ENCODE data around the gene EFNB1.

The EFNB1 gene

GRCh38 chrX:68865300-68865699 lies 36.5 kb downstream of the EFNB1 start:
- DNase-seq (ENCODE audit: extremely low spot score): no peak
- ChIA-PET CTCF (interaction anchor here (0.6 kb wide), 1 partner anchor 28 kb away, joined by 3 read pairs; no protein-coding TSS in a partner anchor), POLR2A (no interaction called here)
- TF ChIP-seq NFRKB (IDR thresholded peaks at IDR 0.05) (no peak), HDGF (IDR thresholded peaks at IDR 0.05; ENCODE audit: borderline replicate concordance) (no peak), FOXK2 (IDR thresholded peaks at IDR 0.05) (no peak), SP1 (IDR thresholded peaks at IDR 0.05) (no peak), TARDBP (IDR thresholded peaks at IDR 0.05) (no peak), ELF4 (IDR thresholded peaks at IDR 0.05) (no peak), BHLHE40 (IDR thresholded peaks at IDR 0.05; ENCODE audit: borderline replicate concordance) (no peak), L3MBTL2 (conservative IDR thresholded peaks at IDR 0.05) (no peak), LEF1 (IDR thresholded peaks at IDR 0.05; ENCODE audit: borderline replicate concordance) (no peak), SUZ12 (IDR thresholded peaks at IDR 0.05) (no peak)
- TF ChIP-seq, protein P1, sequence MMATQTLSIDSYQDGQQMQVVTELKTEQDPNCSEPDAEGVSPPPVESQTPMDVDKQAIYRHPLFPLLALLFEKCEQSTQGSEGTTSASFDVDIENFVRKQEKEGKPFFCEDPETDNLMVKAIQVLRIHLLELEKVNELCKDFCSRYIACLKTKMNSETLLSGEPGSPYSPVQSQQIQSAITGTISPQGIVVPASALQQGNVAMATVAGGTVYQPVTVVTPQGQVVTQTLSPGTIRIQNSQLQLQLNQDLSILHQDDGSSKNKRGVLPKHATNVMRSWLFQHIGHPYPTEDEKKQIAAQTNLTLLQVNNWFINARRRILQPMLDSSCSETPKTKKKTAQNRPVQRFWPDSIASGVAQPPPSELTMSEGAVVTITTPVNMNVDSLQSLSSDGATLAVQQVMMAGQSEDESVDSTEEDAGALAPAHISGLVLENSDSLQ (IDR thresholded peaks at IDR 0.05): no peak

- TF ChIP-seq HDGF (IDR thresholded peaks at IDR 0.05; ENCODE audit: borderline replicate concordance): no peak
- TF ChIP-seq SP1 (IDR thresholded peaks at IDR 0.05): no peak
- TF ChIP-seq FOXK2 (IDR thresholded peaks at IDR 0.05): no peak
- ChIA-PET POLR2A (no interaction called here), CTCF (interaction anchor here (0.6 kb wide), 1 partner anchor 555 kb away, joined by 7 read pairs; no protein-coding TSS in a partner anchor)
- no peak for DNase-seq (ENCODE audit: extremely low spot score)
These were observed 37.1 kb downstream of the EFNB1 start for GRCh38 chrX:68865926-68866325.

DNA sequence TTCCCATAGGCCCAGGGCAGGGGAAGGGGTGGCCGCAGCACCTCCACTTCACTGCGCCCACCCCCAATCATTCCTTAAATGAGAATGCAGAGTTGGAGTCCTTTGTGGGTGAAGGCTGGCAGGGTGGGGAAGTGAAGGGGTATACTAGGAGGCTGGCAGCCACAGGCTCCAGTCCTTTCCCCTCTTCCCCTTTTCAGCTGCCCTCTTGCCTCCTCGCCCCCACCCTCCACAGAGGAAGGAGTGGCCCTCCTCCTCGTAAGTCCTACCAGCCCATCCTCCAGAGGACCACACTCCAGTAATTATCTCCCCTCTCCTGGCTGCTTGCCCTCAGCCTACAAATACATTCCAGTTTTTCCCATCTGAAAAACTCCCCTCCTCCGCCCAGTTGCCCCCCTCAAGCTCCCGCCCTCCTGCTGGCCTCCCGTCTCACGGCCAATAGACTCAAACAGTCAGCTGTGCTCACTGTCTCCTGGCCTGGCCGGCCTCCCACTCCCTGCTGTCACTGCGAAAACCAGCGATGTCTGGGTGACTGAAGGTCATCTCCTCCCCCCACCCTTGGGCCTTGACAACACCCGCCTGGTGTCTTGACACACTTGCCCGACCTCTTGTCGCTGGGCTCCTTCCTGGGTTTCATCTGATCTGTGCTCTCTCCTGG lies 38.8 kb downstream of the EFNB1 start:
- POLR2A ChIA-PET: no interaction called here
- no peak for TF ChIP-seq CTBP1 (IDR thresholded peaks at IDR 0.05; ENCODE audit: borderline replicate concordance)
- no peak for TF ChIP-seq ARNT (IDR thresholded peaks at IDR 0.05)
- no peak for TF ChIP-seq L3MBTL2 (conservative IDR thresholded peaks at IDR 0.05)
- TF ChIP-seq FOXK2 (IDR thresholded peaks at IDR 0.05): no peak
- no peak for TF ChIP-seq ELF4 (IDR thresholded peaks at IDR 0.05)
- no peak for TF ChIP-seq SP1 (IDR thresholded peaks at IDR 0.05)
- no peak for TF ChIP-seq SUZ12 (IDR thresholded peaks at IDR 0.05)
- TF ChIP-seq NFRKB (IDR thresholded peaks at IDR 0.05): no peak
- no peak for TF ChIP-seq BHLHE40 (IDR thresholded peaks at IDR 0.05; ENCODE audit: borderline replicate concordance)
- no peak for TF ChIP-seq HDGF (IDR thresholded peaks at IDR 0.05; ENCODE audit: borderline replicate concordance)
- no peak for TF ChIP-seq LEF1 (IDR thresholded peaks at IDR 0.05; ENCODE audit: borderline replicate concordance)
- TF ChIP-seq TARDBP (IDR thresholded peaks at IDR 0.05): no peak
- TF ChIP-seq FOXA1 (IDR thresholded peaks at IDR 0.05): no peak
- no peak for TF ChIP-seq ZNF384 (IDR thresholded peaks at IDR 0.05)
- no peak for TF ChIP-seq FOXM1 (IDR thresholded peaks at IDR 0.05; ENCODE audit: borderline replicate concordance)
- TF ChIP-seq, protein P1 (IDR thresholded peaks at IDR 0.05): no peak
- CTCF ChIA-PET: no interaction called here
- DNase-seq (ENCODE audit: extremely low spot score): no peak

DNA sequence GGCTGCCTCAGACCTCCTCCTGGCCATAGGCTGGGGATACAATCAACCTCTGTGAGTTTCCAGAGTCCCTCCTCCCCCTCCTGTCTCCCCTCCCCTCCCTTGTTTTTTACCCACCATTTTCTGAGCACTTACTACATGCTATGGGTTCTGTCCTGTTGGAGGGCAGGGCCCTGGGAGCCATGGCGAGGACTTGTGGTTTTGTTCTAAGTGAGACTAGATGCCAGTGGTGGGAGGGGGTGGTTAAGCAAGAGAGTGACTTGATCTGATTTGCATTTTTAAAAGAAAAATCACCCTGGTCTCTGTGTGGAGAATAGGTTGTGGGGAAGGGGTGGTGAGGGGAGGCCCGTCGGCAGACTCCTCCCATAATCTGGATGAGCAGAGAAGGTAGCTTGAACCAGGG lies 39.5 kb downstream of the EFNB1 start:
- CTCF ChIA-PET: no interaction called here
- POLR2A ChIA-PET: no interaction called here
- TF ChIP-seq HDGF (IDR thresholded peaks at IDR 0.05; ENCODE audit: borderline replicate concordance) (no peak), ZNF384 (IDR thresholded peaks at IDR 0.05) (no peak), SP1 (IDR thresholded peaks at IDR 0.05) (no peak), ARNT (IDR thresholded peaks at IDR 0.05) (no peak), TARDBP (IDR thresholded peaks at IDR 0.05) (no peak), SUZ12 (IDR thresholded peaks at IDR 0.05) (no peak), BHLHE40 (IDR thresholded peaks at IDR 0.05; ENCODE audit: borderline replicate concordance) (no peak), FOXK2 (IDR thresholded peaks at IDR 0.05) (no peak), L3MBTL2 (conservative IDR thresholded peaks at IDR 0.05) (no peak), NFRKB (IDR thresholded peaks at IDR 0.05) (no peak), FOXM1 (IDR thresholded peaks at IDR 0.05; ENCODE audit: borderline replicate concordance) (no peak), LEF1 (IDR thresholded peaks at IDR 0.05; ENCODE audit: borderline replicate concordance) (no peak)
- TF ChIP-seq, protein P1 (IDR thresholded peaks at IDR 0.05): no peak
- DNase-seq (ENCODE audit: extremely low spot score): no peak

GRCh38 chrX:68868902-68869800 lies 40.3 kb downstream of the EFNB1 start:
- TF ChIP-seq ARNT (IDR thresholded peaks at IDR 0.05) (no peak), BHLHE40 (IDR thresholded peaks at IDR 0.05; ENCODE audit: borderline replicate concordance) (no peak), FOXK2 (IDR thresholded peaks at IDR 0.05) (no peak), HDGF (IDR thresholded peaks at IDR 0.05; ENCODE audit: borderline replicate concordance) (no peak), L3MBTL2 (conservative IDR thresholded peaks at IDR 0.05) (no peak), FOXA1 (IDR thresholded peaks at IDR 0.05) (no peak), SUZ12 (IDR thresholded peaks at IDR 0.05) (no peak), ELF4 (IDR thresholded peaks at IDR 0.05) (no peak), SP1 (IDR thresholded peaks at IDR 0.05) (no peak), ZNF384 (IDR thresholded peaks at IDR 0.05) (no peak), CTBP1 (IDR thresholded peaks at IDR 0.05; ENCODE audit: borderline replicate concordance) (no peak), NFRKB (IDR thresholded peaks at IDR 0.05) (no peak), TARDBP (IDR thresholded peaks at IDR 0.05) (no peak), LEF1 (IDR thresholded peaks at IDR 0.05; ENCODE audit: borderline replicate concordance) (no peak), FOXM1 (IDR thresholded peaks at IDR 0.05; ENCODE audit: borderline replicate concordance) (no peak)
- TF ChIP-seq, protein P1 (IDR thresholded peaks at IDR 0.05): no peak
- DNase-seq (ENCODE audit: extremely low spot score): no peak
- ChIA-PET CTCF (interaction anchor here (0.8 to 1.4 kb wide), 2 partner anchors 41 to 415 kb away, joined by 3 to 4 read pairs; no protein-coding TSS in a partner anchor), POLR2A (no interaction called here)

Measured in HEK293T (cell line).